CD8-positive, alpha-beta memory T cell (primary cell): ENCODE results near the gene DGKA. TPM values are rescaled to one million over a fixed set of nuclear protein-coding genes. Genes with fewer than 3 reads are reported as not detected.

Experiments used
- CTCF ChIA-PET: fragments of 350-600 bp; sonication (Branson Sonifier 250); formaldehyde crosslinking; loops from one replicate; lab custom pipeline; 2021; ENCODE audit warnings: antibody characterized with exemption; lab: Charles Lee
- POLR2A ChIA-PET: fragments of 350-600 bp; sonication (Branson Sonifier 250); formaldehyde crosslinking; loops from one replicate; lab custom pipeline; 2021; ENCODE audit warnings: antibody characterized with exemption; lab: Charles Lee
- DNase-seq, 5 donors: peaks; one replicate each; pipeline versions ENCODE4 v3.0.0 to v3.0.0-alpha.2; 2020 to 2022; ENCODE audit warnings: mixed read lengths in 1 of 5
- H3K27ac ChIP-seq: one replicate; pipeline ENCODE4 v1.7.0; 2013; ENCODE audit warnings: low read depth, mild to moderate bottlenecking, low read length, moderate library complexity
- H3K27me3 ChIP-seq: 2 replicates; pipeline ENCODE4 v1.7.0; 2013; ENCODE audit warnings: low read length, mild to moderate bottlenecking; ENCODE audit not compliant: insufficient read depth, poor library complexity, severe bottlenecking
- H3K36me3 ChIP-seq: 2 replicates; pipeline ENCODE4 v1.7.0; 2013; ENCODE audit warnings: mild to moderate bottlenecking, low read length, moderate library complexity; ENCODE audit not compliant: insufficient read depth
- H3K4me1 ChIP-seq: 2 replicates; pipeline ENCODE4 v1.7.0; 2013; ENCODE audit warnings: mild to moderate bottlenecking, low read length, moderate library complexity; ENCODE audit not compliant: insufficient read depth
- H3K4me3 ChIP-seq: 2 replicates; pipeline ENCODE4 v1.7.0; 2013; ENCODE audit warnings: mild to moderate bottlenecking, low read length
- H3K9me3 ChIP-seq: 2 replicates; pipeline ENCODE4 v1.7.0; 2013; ENCODE audit warnings: mild to moderate bottlenecking, low read length
- H3K27ac Mint-ChIP-seq, 8 donors: one replicate each; pipeline ENCODE4 v1.8.0; 2020 to 2021; ENCODE audit warnings: mixed read lengths in 8 of 8, mild to moderate bottlenecking in 6 of 8, inconsistent platforms in 3 of 8, moderate library complexity in 3 of 8
- H3K27me3 Mint-ChIP-seq, 2 donors: one replicate each; pipeline ENCODE4 v1.8.0; 2020 to 2021; ENCODE audit warnings: mixed read lengths in 2 of 2, mild to moderate bottlenecking in 1 of 2, moderate library complexity in 1 of 2
- H3K36me3 Mint-ChIP-seq, 3 donors: one replicate each; pipeline ENCODE4 v1.8.0; 2020 to 2021; ENCODE audit warnings: mixed read lengths in 3 of 3, inconsistent platforms in 1 of 3, mild to moderate bottlenecking in 1 of 3
- H3K4me1 Mint-ChIP-seq, 3 donors: one replicate each; pipeline ENCODE4 v1.8.0; 2020 to 2021; ENCODE audit warnings: mixed read lengths in 3 of 3, inconsistent platforms in 1 of 3, mild to moderate bottlenecking in 1 of 3
- H3K4me3 Mint-ChIP-seq, 7 donors: one replicate each; pipeline ENCODE4 v1.8.0; 2020 to 2021; ENCODE audit warnings: mixed read lengths in 7 of 7, mild to moderate bottlenecking in 6 of 7, moderate library complexity in 4 of 7, inconsistent platforms in 2 of 7
- H3K9me3 Mint-ChIP-seq, 5 donors: one replicate each; pipeline ENCODE4 v1.8.0; 2020 to 2022; ENCODE audit warnings: mixed read lengths in 5 of 5, mild to moderate bottlenecking in 3 of 5, moderate library complexity in 2 of 5, inconsistent platforms in 1 of 5
- polyA plus RNA-seq: library from polyadenylated mRNA; unstranded; fragments of 300-500 nt; fragmentation: Illumina TruSeq; gene quantifications from one replicate; pipeline ENCODE4 v1.2.3, GENCODE V29; 2021
- total RNA-seq, 2 experiments: library from RNA; stranded (reverse); gene quantifications; one replicate each; pipeline ENCODE4 v1.2.3, GENCODE V29; 2021

The DGKA gene
- total and polyA plus RNA-seq, 3 experiments from 2014 or later = 221 to 236 (median 234) TPM

DNA sequence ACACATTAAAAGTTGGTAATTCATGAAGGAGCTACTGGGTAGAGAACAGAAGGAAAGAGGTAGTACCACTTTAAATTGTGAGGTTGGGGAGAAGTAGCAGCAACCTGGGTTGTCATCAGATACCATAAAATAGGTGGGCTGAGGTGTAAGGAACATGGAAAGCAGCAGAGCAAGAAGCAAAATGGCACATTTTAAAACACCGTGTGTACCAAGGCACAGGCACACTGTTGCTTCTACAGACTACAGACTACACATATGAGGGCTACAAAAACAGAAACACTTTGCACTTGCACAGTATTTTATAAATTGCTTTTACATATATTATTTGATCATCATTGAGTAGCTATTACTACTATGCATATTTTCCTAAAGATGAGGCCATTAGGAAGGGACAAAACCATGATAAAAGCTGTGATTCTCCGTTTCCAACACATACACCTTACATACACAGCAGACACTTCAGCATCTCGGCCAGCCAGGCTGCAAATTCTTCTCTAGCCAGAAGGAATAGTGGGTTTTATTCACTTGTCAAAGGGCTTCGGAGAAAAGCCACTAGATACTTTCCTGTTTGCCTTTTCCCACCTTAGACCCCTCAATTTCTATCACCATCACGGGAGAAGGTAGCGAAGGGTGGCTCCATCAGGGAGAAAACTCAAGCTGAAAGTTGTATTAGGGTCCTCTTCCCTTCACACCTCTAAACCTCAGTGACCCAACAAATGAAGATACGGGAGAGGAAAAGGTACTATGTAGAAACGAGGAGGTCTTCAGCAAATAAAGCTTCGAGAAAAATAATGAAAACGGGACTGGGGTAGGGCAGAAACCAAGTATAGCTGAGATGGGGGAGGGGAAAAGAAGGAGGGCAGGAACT is 4.9 kb upstream of the DGKA start:
- no peaks in the 10 kb centered on the region for H3K27me3 ChIP-seq
- H3K27ac ChIP-seq = peak overlapping the region; percentile 79
- peaks cover 58 to 69% (median 64%) of the 10 kb centered on the region in 3 donors for H3K4me1 Mint-ChIP-seq
- no peaks in the 10 kb centered on the region for H3K36me3 ChIP-seq
- peaks cover 0 to 6% of the 10 kb centered on the region in 2 donors for H3K27me3 Mint-ChIP-seq
- H3K4me3 Mint-ChIP-seq = peak overlapping the region; percentile 94 to 100 (median 97)
- no peak for DNase-seq
- H3K4me3 ChIP-seq = peak overlapping the region; percentile 83
- H3K9me3 Mint-ChIP-seq = no peaks in the 10 kb centered on the region
- peak overlapping the region; percentile 91 to 99 (median 96) for H3K27ac Mint-ChIP-seq
- H3K9me3 ChIP-seq = no peaks in the 10 kb centered on the region
- CTCF ChIA-PET = interaction anchor here (0.6 to 8.7 kb wide), 16 partner anchors 9 to 187 kb away, joined by 3 to 96 read pairs (median 4); partner anchors contain the start of genes DNAJC14, ORMDL2, RAB5B and SARNP
- peaks cover 54% of the 10 kb centered on the region for H3K4me1 ChIP-seq
- POLR2A ChIA-PET = interaction anchor here (0.7 to 3.2 kb wide), 6 partner anchors 13 to 108 kb away, joined by 3 to 18 read pairs (median 6); partner anchors contain the start of genes DNAJC14, ORMDL2, RAB5B and SARNP
- H3K36me3 Mint-ChIP-seq = peaks cover 0 to 47% (median 5%) of the 10 kb centered on the region in 3 donors

DNA sequence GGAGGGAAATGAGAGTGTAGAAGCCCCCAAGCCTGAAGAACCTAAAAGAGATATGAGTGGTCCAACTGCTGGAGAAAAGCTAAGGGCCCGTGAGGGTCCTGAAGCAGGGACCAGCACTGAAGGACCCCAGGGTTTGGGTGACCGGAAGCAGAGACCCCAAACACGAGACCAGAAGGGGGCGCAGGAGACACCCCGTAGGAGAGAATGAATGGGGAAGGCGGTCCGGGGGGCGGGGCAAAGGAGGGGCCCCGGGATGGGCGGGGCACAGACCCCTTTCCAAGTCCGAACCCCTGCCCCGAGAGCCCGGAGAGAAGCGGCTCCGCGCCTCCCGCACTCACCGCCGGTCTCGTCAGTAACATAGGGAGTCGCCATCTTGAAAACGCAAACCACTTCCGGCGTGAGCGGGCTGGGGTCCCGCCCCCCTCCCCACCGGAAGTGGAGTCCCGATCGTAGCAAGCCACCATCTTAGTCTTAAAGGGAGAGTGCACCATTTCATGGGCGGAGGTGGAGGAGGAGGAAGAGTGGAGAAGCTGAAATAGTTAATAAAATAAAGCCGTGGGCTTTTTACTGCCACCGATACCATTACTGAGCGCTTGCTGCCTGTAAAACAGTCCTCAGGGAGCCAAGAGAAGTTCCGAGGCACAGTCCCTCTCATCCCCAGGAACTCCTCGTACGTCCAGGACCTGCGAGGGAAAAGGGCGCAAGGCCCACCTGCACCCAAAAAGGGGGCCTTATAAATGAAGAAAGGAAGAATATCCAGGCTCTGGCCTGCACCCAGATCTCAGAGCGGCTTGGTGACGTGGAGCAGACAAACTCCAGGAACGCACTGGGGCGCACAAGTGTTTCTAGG is 4.0 kb upstream of the DGKA start:
- Histone ChIP-seq H3K27ac (peak overlapping the region; percentile 79), H3K9me3 (no peaks in the 10 kb centered on the region), H3K4me1 (peaks cover 46% of the 10 kb centered on the region), H3K36me3 (no peaks in the 10 kb centered on the region), H3K27me3 (no peaks in the 10 kb centered on the region), H3K4me3 (peak overlapping the region; percentile 83)
- peak; percentile 82 to 94 (median 86) for DNase-seq
- peak overlapping the region; percentile 94 to 100 (median 97) for H3K4me3 Mint-ChIP-seq
- no peaks in the 10 kb centered on the region for H3K9me3 Mint-ChIP-seq
- H3K27ac Mint-ChIP-seq = peak overlapping the region; percentile 91 to 99 (median 96)
- ChIA-PET POLR2A (interaction anchor here (0.5 to 3.2 kb wide), 13 partner anchors 9 to 524 kb away, joined by 3 to 18 read pairs (median 6); partner anchors contain the start of genes DNAJC14, ORMDL2, RAB5B and SARNP), CTCF (interaction anchor here (0.6 to 8.7 kb wide), 16 partner anchors 9 to 188 kb away, joined by 3 to 96 read pairs (median 4); partner anchors contain the start of genes DNAJC14, ORMDL2, RAB5B and SARNP)
- H3K4me1 Mint-ChIP-seq = peaks cover 55 to 61% (median 58%) of the 10 kb centered on the region in 3 donors
- peaks cover 0 to 48% (median 7%) of the 10 kb centered on the region in 3 donors for H3K36me3 Mint-ChIP-seq
- H3K27me3 Mint-ChIP-seq = peaks cover 0 to 6% of the 10 kb centered on the region in 2 donors

DNA sequence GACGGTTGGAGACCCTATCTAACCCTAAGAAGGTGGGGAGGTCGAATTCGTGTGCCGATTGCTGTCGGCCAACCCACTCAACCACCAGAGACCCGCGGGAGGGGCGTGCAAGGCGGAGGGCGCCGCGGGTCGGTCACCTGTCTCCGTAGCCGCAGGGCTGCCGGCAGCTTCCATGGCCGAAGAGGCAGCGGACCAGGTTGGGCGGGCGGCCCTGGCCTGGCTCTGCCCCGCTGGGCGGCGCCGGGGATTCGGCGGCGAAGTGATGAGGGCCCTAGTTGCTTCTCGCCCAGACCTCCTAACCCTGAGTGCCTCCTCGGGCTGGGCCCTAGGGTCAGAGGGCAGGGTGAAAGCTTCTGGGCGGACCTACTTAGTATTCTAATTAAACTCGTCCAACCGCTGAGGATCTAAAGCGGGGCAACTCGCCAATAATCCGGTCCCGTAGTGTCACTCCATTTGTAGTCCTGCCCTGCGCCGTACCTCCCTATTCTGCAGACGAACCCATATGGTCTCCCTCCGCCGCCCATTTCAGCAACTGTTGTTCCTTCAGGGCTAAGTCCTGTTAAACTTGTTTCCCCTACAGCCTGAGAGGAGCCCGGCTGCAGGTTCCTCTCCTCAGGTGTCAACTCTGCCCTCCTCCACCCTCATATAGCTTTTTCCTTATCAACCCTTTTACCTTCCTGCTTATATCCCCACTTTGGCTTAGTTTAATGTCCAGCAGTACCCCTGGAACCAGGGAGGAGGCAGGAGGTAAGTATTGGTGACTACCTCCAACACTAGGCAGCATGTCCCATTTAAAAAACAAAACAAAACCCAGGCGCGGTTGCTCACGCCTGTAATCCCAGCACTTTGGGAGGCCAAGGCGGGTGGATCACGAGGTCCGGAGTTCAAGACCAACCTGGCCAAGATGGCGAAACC is 3.1 kb upstream of the DGKA start, which contains the start of gene PYM1:
PYM1 (minus strand) TSS at position 307 of the 915 bp plus-strand sequence; CDS start at position 174, 133 bp downstream.
- Mint-ChIP-seq H3K27ac (peak within 1 kb of the TSS; percentile 94 to 99 (median 98)), H3K4me1 (peaks cover 56 to 57% (median 56%) of the 10 kb centered on the region in 3 donors), H3K27me3 (peaks cover 0 to 8% of the 10 kb centered on the region in 2 donors), H3K36me3 (peaks cover 0 to 46% (median 8%) of the 10 kb centered on the region in 3 donors), H3K9me3 (peaks cover 0 to 2% (median 0%) of the 10 kb centered on the region in 5 donors), H3K4me3 (peak within 1 kb of the TSS; percentile 94 to 100 (median 98))
- Histone ChIP-seq H3K4me3 (peak within 1 kb of the TSS; percentile 83), H3K4me1 (peaks cover 40% of the 10 kb centered on the region), H3K27ac (peak within 1 kb of the TSS; percentile 79), H3K9me3 (no peaks in the 10 kb centered on the region), H3K36me3 (no peaks in the 10 kb centered on the region), H3K27me3 (no peaks in the 10 kb centered on the region)
- CTCF ChIA-PET = interaction anchor here (1.0 to 8.7 kb wide), 9 partner anchors 10 to 212 kb away, joined by 3 to 96 read pairs (median 5); partner anchors contain the start of genes BLOC1S1, ORMDL2 and SARNP
- peak; percentile 54 to 82 (median 56) for DNase-seq
- POLR2A ChIA-PET = interaction anchor here (0.5 to 3.2 kb wide), 11 partner anchors 8 to 523 kb away, joined by 3 to 18 read pairs (median 4); partner anchors contain the start of genes DNAJC14, ORMDL2, RAB5B and SARNP

DNA sequence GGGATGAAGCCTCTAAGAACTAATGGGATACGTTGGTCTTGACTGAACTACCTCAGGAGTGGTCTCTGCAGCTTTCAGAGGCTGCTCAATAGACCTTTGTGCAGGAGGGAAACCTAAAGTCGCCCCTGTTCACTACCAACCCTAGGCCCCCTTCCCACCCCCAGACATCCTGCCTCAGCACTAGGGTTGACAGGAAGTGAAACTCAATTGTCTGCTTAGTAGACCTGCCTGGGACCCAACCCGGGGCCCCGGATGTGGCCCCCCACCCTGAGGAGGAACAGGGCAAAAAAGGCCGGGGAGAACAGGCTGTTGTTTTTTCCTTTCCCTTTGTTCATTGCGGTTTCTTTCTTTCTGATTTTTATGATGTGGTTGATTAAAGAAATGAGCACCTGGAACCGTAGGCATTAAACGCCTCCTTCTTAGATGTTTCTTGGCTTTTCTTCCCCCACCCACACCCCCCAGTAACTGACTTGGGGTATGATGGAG is 1.6 kb upstream of the DGKA start:
- H3K4me1 ChIP-seq = peaks cover 56% of the 10 kb centered on the region

DNA sequence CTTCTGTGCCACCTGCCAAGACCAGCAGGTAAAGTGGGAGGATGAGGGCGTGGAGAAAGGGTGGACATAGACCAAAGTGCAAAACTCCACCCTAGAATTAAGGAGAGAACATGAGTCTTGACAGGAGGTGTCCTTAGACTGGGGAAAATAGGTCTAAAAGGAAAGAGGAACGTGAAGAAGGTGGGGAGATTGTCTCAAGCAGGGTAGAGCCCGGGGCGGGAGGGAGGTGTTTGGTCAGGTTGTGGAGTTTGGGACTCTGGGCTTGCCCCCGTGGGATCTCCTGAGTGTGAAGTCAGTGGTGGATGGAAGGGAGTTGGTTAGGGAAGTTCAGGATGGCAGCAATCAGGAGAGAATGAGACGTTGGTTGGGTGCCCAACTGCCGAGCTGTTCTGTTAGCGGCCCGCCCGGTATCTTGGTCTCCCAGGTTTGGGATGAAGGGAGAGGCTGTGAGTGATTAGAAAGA is 386 bp downstream of the DGKA start:
- H3K9me3 ChIP-seq = no peaks in the 10 kb centered on the region
- H3K27ac Mint-ChIP-seq = peak overlapping the region; percentile 95 to 99 (median 98)
- POLR2A ChIA-PET = interaction anchor here (0.5 to 3.1 kb wide), 10 partner anchors 9 to 288 kb away, joined by 3 to 25 read pairs (median 4); partner anchors contain the start of genes DNAJC14, ORMDL2, RAB5B and SARNP
- peak overlapping the region; percentile 75 for H3K27ac ChIP-seq
- peaks cover 6% of the 10 kb centered on the region for H3K36me3 ChIP-seq
- no peak for DNase-seq
- peaks cover 60% of the 10 kb centered on the region for H3K4me1 ChIP-seq
- CTCF ChIA-PET = interaction anchor here (1.0 to 8.7 kb wide), 6 partner anchors 6 to 189 kb away, joined by 3 to 96 read pairs (median 4); partner anchors contain the start of genes DNAJC14, ORMDL2, RAB5B and SARNP
- H3K4me3 ChIP-seq = peak overlapping the region; percentile 98
- peak overlapping the region; percentile 94 to 100 (median 98) for H3K4me3 Mint-ChIP-seq
- peaks cover 0 to 8% of the 10 kb centered on the region in 2 donors for H3K27me3 Mint-ChIP-seq
- peaks cover 0 to 2% (median 0%) of the 10 kb centered on the region in 5 donors for H3K9me3 Mint-ChIP-seq
- no peaks in the 10 kb centered on the region for H3K27me3 ChIP-seq
- H3K36me3 Mint-ChIP-seq = peaks cover 0 to 62% (median 12%) of the 10 kb centered on the region in 3 donors
- H3K4me1 Mint-ChIP-seq = peaks cover 68 to 69% (median 68%) of the 10 kb centered on the region in 3 donors

More for the DNA sequence above, 1.6 kb upstream of the DGKA start:
- DNase-seq = peak; percentile 63 to 98 (median 88)
- H3K27me3 Mint-ChIP-seq = peaks cover 0 to 8% of the 10 kb centered on the region in 2 donors
- ChIA-PET CTCF (interaction anchor here (1.5 to 8.7 kb wide), 2 partner anchors 8 to 99 kb away, joined by 7 to 96 read pairs; no protein-coding TSS in a partner anchor), POLR2A (interaction anchor here (0.5 to 3.1 kb wide), 9 partner anchors 11 to 112 kb away, joined by 4 to 25 read pairs (median 7); partner anchors contain the start of genes DNAJC14, ORMDL2, RAB5B and SARNP)
- peak overlapping the region; percentile 95 to 99 (median 98) for H3K27ac Mint-ChIP-seq
- H3K4me1 Mint-ChIP-seq = peaks cover 66% of the 10 kb centered on the region in 3 donors
- peak overlapping the region; percentile 83 for H3K4me3 ChIP-seq
- no peaks in the 10 kb centered on the region for H3K9me3 ChIP-seq
- H3K27ac ChIP-seq = peak overlapping the region; percentile 79
- H3K36me3 Mint-ChIP-seq = peaks cover 0 to 51% (median 11%) of the 10 kb centered on the region in 3 donors
- H3K4me3 Mint-ChIP-seq = peak overlapping the region; percentile 94 to 100 (median 98)
- H3K36me3 ChIP-seq = no peaks in the 10 kb centered on the region
- H3K27me3 ChIP-seq = no peaks in the 10 kb centered on the region
- H3K9me3 Mint-ChIP-seq = peaks cover 0 to 2% (median 0%) of the 10 kb centered on the region in 5 donors
